Transverse colon (tissue), 4 donors: ENCODE measurements around the gene TRPM1.

Source experiments
- EP300 ChIP-seq: sonication (generic); formaldehyde crosslinking; IDR thresholded peaks from one replicate; pipeline ENCODE4 v1.6.1; 2017; ENCODE audit warnings: antibody characterized with exemption, low read depth
- POLR2A ChIP-seq: fragments of 450-650 bp; IDR thresholded peaks from one replicate; pipeline ENCODE4 v1.6.1; 2016; ENCODE audit warnings: antibody characterized with exemption, mild to moderate bottlenecking, moderate library complexity
- POLR2AphosphoS5 ChIP-seq, 3 donors: sonication (generic); formaldehyde crosslinking; IDR thresholded peaks; one replicate each; pipeline ENCODE4 v1.6.1; 2016; ENCODE audit warnings: antibody characterized with exemption in 3 of 3
- TF ChIP-seq, protein P1 (sequence below), 5 experiments: fragments of 200-600 bp in 3 of 5; fragments of 450-650 bp in 2 of 5; sonication (generic) in 3 of 5; IDR thresholded peaks; 1 replicate in 2 of 5; 2 replicates in 3 of 5; pipeline ENCODE4 v1.5.1; 2016 to 2017; ENCODE audit warnings: antibody characterized with exemption in 5 of 5, inconsistent platforms in 3 of 5, mild to moderate bottlenecking in 2 of 5, moderate library complexity in 1 of 5

DNA sequence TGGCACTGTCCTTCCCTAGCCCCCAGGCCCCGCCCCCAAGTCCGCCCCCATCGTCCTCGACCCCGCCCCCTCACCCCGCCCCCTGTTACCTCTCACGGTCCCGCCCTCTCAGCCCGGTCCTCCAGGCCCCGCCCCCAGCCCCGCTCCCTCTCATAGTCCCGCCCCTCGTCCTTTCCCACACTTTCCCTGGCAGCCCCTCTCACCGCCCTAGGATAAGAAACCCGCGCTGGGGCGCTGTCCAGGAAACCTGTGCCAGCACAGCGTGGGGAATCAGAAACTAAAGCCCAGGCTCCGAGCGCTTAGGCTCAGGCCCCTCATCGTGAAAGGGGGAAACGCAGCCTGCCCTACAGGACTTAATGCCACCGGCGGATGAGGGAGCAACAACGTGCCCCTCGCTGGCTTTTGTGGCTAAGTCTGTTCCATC is 20.9 kb downstream of the TRPM1 start:
- TF ChIP-seq, protein P1, sequence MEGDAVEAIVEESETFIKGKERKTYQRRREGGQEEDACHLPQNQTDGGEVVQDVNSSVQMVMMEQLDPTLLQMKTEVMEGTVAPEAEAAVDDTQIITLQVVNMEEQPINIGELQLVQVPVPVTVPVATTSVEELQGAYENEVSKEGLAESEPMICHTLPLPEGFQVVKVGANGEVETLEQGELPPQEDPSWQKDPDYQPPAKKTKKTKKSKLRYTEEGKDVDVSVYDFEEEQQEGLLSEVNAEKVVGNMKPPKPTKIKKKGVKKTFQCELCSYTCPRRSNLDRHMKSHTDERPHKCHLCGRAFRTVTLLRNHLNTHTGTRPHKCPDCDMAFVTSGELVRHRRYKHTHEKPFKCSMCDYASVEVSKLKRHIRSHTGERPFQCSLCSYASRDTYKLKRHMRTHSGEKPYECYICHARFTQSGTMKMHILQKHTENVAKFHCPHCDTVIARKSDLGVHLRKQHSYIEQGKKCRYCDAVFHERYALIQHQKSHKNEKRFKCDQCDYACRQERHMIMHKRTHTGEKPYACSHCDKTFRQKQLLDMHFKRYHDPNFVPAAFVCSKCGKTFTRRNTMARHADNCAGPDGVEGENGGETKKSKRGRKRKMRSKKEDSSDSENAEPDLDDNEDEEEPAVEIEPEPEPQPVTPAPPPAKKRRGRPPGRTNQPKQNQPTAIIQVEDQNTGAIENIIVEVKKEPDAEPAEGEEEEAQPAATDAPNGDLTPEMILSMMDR (IDR thresholded peaks at IDR 0.05): no peak
- TF ChIP-seq POLR2AphosphoS5 (IDR thresholded peaks at IDR 0.05) (no peak), POLR2A (no peak), EP300 (no peak)
